AG04450 (cell line): ENCODE measurements around the gene RAP2C. TPM values are rescaled to one million over a fixed set of nuclear protein-coding genes. Genes with fewer than 3 reads are reported as not detected.

ENCODE experiments used
- CTCF ChIA-PET: fragments of 300-600, 350-600 bp; formaldehyde crosslinking; extraction: SDS; loops from one replicate; lab custom pipeline; 2022; ENCODE audit warnings: antibody characterized with exemption, inconsistent platforms; lab: Charles Lee
- POLR2A ChIA-PET: fragments of 350-600 bp; formaldehyde crosslinking; extraction: SDS; loops from one replicate; lab custom pipeline; 2021; ENCODE audit warnings: antibody characterized with exemption, inconsistent platforms; lab: Yijun Ruan, JAX
- DNase-seq: peaks from one replicate; pipeline ENCODE4 v3.0.0-alpha.2; 2011; ENCODE audit warnings: low read depth, low spot score
- H3K27ac ChIP-seq: one replicate; pipeline ENCODE4 v1.5.1; 2012; ENCODE audit warnings: low read depth, low read length, control low read depth
- H3K27me3 ChIP-seq: one replicate; pipeline ENCODE4 v1.6.0; 2012; ENCODE audit warnings: low read length; ENCODE audit not compliant: control insufficient read depth, insufficient read depth
- H3K4me3 ChIP-seq: 2 replicates; pipeline ENCODE4 v1.5.1; 2011; ENCODE audit warnings: mild to moderate bottlenecking, low read depth, low read length, control low read depth
- H3K9me3 ChIP-seq: 2 replicates; pipeline ENCODE4 v1.5.1; 2012; ENCODE audit warnings: low read length; ENCODE audit not compliant: control insufficient read depth, insufficient read depth
- CTCF ChIP-seq: IDR thresholded peaks from 2 replicates; pipeline ENCODE4 v1.5.1; 2011; ENCODE audit warnings: low read depth, low read length, control low read depth, inconsistent platforms
- polyA plus RNA-seq: library from polyadenylated mRNA; depleted of rRNA; stranded (reverse); fragments of >200 nt; gene quantifications from 2 replicates; pipeline ENCODE4 v1.2.3, GENCODE V29; 2011

RAP2C gene
- polyA plus RNA-seq, 1 experiment: 19.5 TPM

DNA sequence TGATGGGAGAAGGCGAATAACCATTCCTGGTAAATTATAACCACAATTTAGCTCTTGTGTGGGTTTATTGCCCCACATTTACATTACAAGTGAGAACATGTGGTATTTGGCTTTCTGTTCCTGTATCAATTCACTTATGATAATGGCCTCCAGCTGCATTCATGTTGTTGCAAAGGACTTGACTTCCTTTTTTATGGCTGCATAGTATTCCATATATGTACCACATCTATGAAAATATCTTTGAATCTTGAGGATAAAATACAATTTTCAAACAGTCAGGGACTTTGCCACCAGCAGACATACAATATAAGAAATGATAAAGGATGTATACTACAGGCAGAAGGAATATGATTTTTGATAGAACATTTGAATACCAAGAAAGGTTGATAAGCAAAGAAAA lies 27.3 kb downstream of the RAP2C start:
- Histone ChIP-seq H3K4me3 (no peak overlapping the region), H3K9me3 (peaks cover 7% of the 10 kb centered on the region; the same call in 1 of the 2 replicates), H3K27me3 (no peaks in the 10 kb centered on the region), H3K27ac (no peak overlapping the region)
- POLR2A ChIA-PET: no interaction called here
- TF ChIP-seq CTCF: no peak
- CTCF ChIA-PET: no interaction called here
- DNase-seq: no peak

GRCh38 chrX:132188175-132188574 lies 31.1 kb downstream of the RAP2C start:
- CTCF ChIA-PET: interaction anchor here (1.8 kb wide), 1 partner anchor 32 kb away, joined by 3 read pairs; no protein-coding TSS in a partner anchor
- no peak overlapping the region for H3K27ac ChIP-seq
- no peaks in the 10 kb centered on the region for H3K27me3 ChIP-seq
- TF ChIP-seq CTCF: no peak
- POLR2A ChIA-PET: no interaction called here
- no peak overlapping the region for H3K4me3 ChIP-seq
- no peak for DNase-seq
- H3K9me3 ChIP-seq: no peaks in the 10 kb centered on the region

DNA sequence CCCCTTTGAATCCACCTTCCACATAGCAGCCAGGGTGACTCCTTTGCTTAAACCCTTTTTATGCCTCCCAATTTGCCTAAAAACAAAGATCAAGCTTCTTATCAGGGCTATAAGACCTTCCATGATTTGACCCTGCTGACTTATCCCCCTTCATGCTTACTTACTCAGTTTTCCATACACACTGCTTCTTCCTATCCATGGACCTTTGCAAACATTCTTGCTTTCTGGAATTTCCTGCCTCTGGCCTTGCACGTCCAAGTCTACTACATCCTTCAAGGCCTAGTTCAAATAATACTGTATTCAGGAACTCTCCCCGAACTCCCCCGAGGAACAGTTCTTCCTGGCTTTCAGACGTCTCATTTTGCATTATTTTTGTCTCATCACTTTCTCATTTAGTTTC lies 31.8 kb downstream of the RAP2C start:
- ChIA-PET CTCF (no interaction called here), POLR2A (no interaction called here)

GRCh38 chrX:132184871-132185270 lies 34.4 kb downstream of the RAP2C start:
- Histone ChIP-seq H3K9me3 (no peaks in the 10 kb centered on the region), H3K27ac (no peak overlapping the region), H3K27me3 (no peaks in the 10 kb centered on the region), H3K4me3 (no peak overlapping the region)
- TF ChIP-seq CTCF: no peak
- POLR2A ChIA-PET: no interaction called here
- CTCF ChIA-PET: no interaction called here
- DNase-seq: no peak

More for the DNA sequence above, 31.8 kb downstream of the RAP2C start:
- Histone ChIP-seq H3K27ac (no peak overlapping the region), H3K27me3 (no peaks in the 10 kb centered on the region), H3K4me3 (no peak overlapping the region), H3K9me3 (no peaks in the 10 kb centered on the region)
- DNase-seq: no peak
- TF ChIP-seq CTCF: no peak

DNA sequence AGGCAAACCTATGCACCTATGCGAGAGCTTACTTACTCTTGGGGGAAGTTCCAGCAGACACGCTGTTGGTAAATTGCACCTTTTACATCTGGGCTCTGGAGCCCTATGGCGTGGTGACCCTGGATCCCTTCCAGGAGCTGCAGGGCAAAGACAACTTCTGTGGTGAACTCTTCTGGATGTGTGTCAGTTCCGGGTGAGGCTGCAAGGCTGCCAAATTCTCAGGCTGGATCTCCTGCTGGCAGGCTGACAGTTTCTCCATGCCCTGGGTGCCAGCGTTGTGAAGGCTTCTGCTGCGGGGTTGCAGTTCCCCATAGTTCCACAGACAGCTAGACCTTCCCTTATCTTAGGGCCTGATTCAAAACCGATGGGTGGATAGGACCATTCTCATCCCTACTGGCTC lies 37.9 kb downstream of the RAP2C start:
- no peak overlapping the region for H3K27ac ChIP-seq
- no peak overlapping the region for H3K4me3 ChIP-seq
- no peak for TF ChIP-seq CTCF
- no peaks in the 10 kb centered on the region for H3K9me3 ChIP-seq
- no peaks in the 10 kb centered on the region for H3K27me3 ChIP-seq
- ChIA-PET CTCF (no interaction called here), POLR2A (no interaction called here)
- DNase-seq: no peak
